NCI-H446 treated with DMSO at 0.1 percent for 48 hours (cell line): ENCODE results near the gene WASL.
"Not testable (repeated sequence)": the region's sequence is repeated elsewhere in the genome, so short reads cannot be mapped to it uniquely, and the experiment has no call there.

Experiments used
- DNase-seq: peaks from one replicate; lab custom pipeline; 2025; lab: John Stamatoyannopoulos, UW

The WASL gene

GRCh38 chr7:123732413-123733091 is 16.3 kb downstream of the WASL start:
- no peak for DNase-seq

GRCh38 chr7:123729218-123729578 is 19.6 kb downstream of the WASL start:
- no peak for DNase-seq

- DNase-seq: no peak
Observed at GRCh38 chr7:123727071-123727837, 21.5 kb downstream of the WASL start.

GRCh38 chr7:123725586-123726171 is 23.1 kb downstream of the WASL start:
- no peak for DNase-seq

GRCh38 chr7:123724817-123725253 is 24.0 kb downstream of the WASL start:
- DNase-seq: no peak

GRCh38 chr7:123723913-123724312 is 24.9 kb downstream of the WASL start:
- DNase-seq: no peak

GRCh38 chr7:123720527-123720926 is 28.3 kb downstream of the WASL start:
- not testable (repeated sequence) for DNase-seq

GRCh38 chr7:123719197-123719721 is 29.5 kb downstream of the WASL start:
- no peak for DNase-seq

- DNase-seq: no peak
Observed at GRCh38 chr7:123718773-123719172, 30.0 kb downstream of the WASL start.

- DNase-seq: no peak
Observed at GRCh38 chr7:123717689-123718088, 31.1 kb downstream of the WASL start.

GRCh38 chr7:123716877-123717276 is 31.9 kb downstream of the WASL start:
- no peak for DNase-seq

- DNase-seq: no peak
Observed at GRCh38 chr7:123715799-123716198, 33.0 kb downstream of the WASL start.

- no peak for DNase-seq
Observed at GRCh38 chr7:123715198-123715597, 33.6 kb downstream of the WASL start.

- DNase-seq: no peak
Observed at GRCh38 chr7:123714296-123715080, 34.3 kb downstream of the WASL start.

- no peak for DNase-seq
Observed at GRCh38 chr7:123712619-123713018, 36.2 kb downstream of the WASL start.

GRCh38 chr7:123711832-123712293 is 36.9 kb downstream of the WASL start:
- DNase-seq: no peak

- DNase-seq: no peak
Observed at GRCh38 chr7:123710683-123711082, 38.1 kb downstream of the WASL start.

GRCh38 chr7:123709525-123709924 is 39.3 kb downstream of the WASL start:
- DNase-seq: no peak

- DNase-seq: no peak
Observed at GRCh38 chr7:123705211-123705901, 43.4 kb downstream of the WASL start.

GRCh38 chr7:123695944-123696677 is 52.7 kb downstream of the WASL start:
- DNase-seq: no peak

GRCh38 chr7:123692471-123692877 is 56.3 kb downstream of the WASL start:
- DNase-seq: no peak
